Measurements from ENCODE around the gene ZNF100.

DNA sequence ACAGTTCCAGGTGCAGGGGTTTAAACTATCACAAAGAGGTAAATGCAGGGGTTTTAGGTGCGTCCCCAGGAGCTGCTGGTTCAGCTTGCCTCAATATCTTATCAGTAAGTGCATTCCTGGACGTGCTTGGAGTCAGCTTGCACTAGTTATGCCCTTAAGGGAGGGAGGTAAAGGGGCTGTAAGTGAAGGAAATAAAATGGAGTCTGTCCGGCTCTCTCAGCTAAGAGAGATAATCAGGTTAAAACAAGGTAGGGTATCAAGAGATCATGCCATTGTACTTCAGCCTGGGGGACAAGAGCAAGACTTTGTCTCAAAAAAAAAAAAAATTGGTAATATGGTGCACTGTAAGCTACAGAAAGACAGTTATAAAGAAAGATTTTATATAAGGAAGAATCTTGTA, 69.7 kb downstream of the ZNF100 start:
- no peak for TF ChIP-seq POLR2A (IDR thresholded peaks at IDR 0.05; ENCODE audit: low read length)
- TF ChIP-seq GATA1 (IDR thresholded peaks at IDR 0.05; ENCODE audit: low read depth, low read length), result no peak
